22Rv1 (cell line): Measurements from ENCODE around the gene JTB.

ENCODE experiments used
- CTCF ChIP-seq: fragments of 450-650 bp; IDR thresholded peaks from 2 replicates; pipeline ENCODE4 v1.5.1; 2017; ENCODE audit warnings: mild to moderate bottlenecking
- ZFX ChIP-seq: fragments of 450-650 bp; IDR thresholded peaks from 2 replicates; pipeline ENCODE4 v1.6.1; 2017; ENCODE audit warnings: antibody characterized with exemption, borderline replicate concordance

GRCh38 chr1:154014154-154014907 lies 36.9 kb upstream of the JTB start:
- no peak for TF ChIP-seq CTCF
- TF ChIP-seq ZFX: no peak
